Prostate gland (tissue), 2 donors: Measurements from ENCODE around the gene CNTNAP2. TPM values are rescaled to one million over a fixed set of nuclear protein-coding genes. Genes with fewer than 3 reads are reported as not detected.

Source experiments
- DNase-seq: peaks from one replicate; pipeline ENCODE4 v3.0.0-alpha.2; 2019; ENCODE audit warnings: low spot score
- H3K27ac ChIP-seq, 2 donors: fragments of 200-600 bp; sonication (generic); 2 replicates each; pipeline ENCODE4 v1.5.1; 2017 to 2019
- H3K27me3 ChIP-seq: fragments of 200-600 bp; sonication (generic); replicated peaks from 2 replicates; pipeline ENCODE4 v1.5.1; 2019; ENCODE audit not compliant: insufficient read depth
- H3K36me3 ChIP-seq, 2 donors: fragments of 200-600 bp; sonication (generic); 1 replicate in 1 of 2; 2 replicates in 1 of 2; pipeline versions ENCODE4 v1.5.1 to v1.8.1; 2017 to 2019
- H3K4me1 ChIP-seq: fragments of 200-600 bp; sonication (generic); replicated peaks from 2 replicates; pipeline ENCODE4 v1.5.1; 2019
- H3K4me3 ChIP-seq, 2 donors: fragments of 200-600 bp; sonication (generic); 2 replicates each; pipeline ENCODE4 v1.5.1; 2017 to 2019
- H3K9me3 ChIP-seq: fragments of 200-600 bp; sonication (generic); 2 replicates; pipeline ENCODE4 v1.5.1; 2017
- POLR2A ChIP-seq: fragments of 450-650 bp; IDR thresholded peaks from one replicate; pipeline ENCODE4 v1.6.1; 2016; ENCODE audit warnings: antibody characterized with exemption, mild to moderate bottlenecking
- POLR2AphosphoS5 ChIP-seq: sonication (generic); formaldehyde crosslinking; IDR thresholded peaks from one replicate; pipeline ENCODE4 v1.6.1; 2017; ENCODE audit warnings: antibody characterized with exemption
- WGBS: methylation state at CpG from one replicate; pipeline ENCODE4 v1.1.5; 2018; 5-methylcytosine and 5-hydroxymethylcytosine counted together
- intact Hi-C: fragments of 100-400 bp; cut with DNase I; formaldehyde crosslinking; loops from one replicate; pipeline ENCODE4 v1.14.2; 2022
- total RNA-seq, 2 donors: library from RNA; depleted of rRNA; stranded (reverse); fragments of >200 nt; gene quantifications; one replicate each; pipeline ENCODE4 v1.1.0, GENCODE V29; 2016
- TF ChIP-seq, protein P1 (sequence below), 4 experiments: fragments of 200-600 bp in 2 of 4; fragments of 450-650 bp in 2 of 4; sonication (generic) in 2 of 4; IDR thresholded peaks; 1 replicate in 3 of 4; 2 replicates in 1 of 4; pipeline ENCODE4 v1.5.1; 2016 to 2019; ENCODE audit warnings: antibody characterized with exemption in 4 of 4, mild to moderate bottlenecking in 2 of 4, moderate library complexity in 2 of 4

CNTNAP2 gene
- total RNA-seq, 2 donors from 2014 or later: 10.6 to 43.7 TPM

- H3K4me1 ChIP-seq: no peaks in the 10 kb centered on the region
- WGBS: 75% methylated on average over 1 of the region's 1 CpG
- no peaks in the 10 kb centered on the region for H3K9me3 ChIP-seq
- DNase-seq: no peak
- intact Hi-C loops: no loop called here
- no peaks in the 10 kb centered on the region for H3K36me3 ChIP-seq
- TF ChIP-seq POLR2AphosphoS5 (no peak), POLR2A (no peak)
- TF ChIP-seq, protein P1, sequence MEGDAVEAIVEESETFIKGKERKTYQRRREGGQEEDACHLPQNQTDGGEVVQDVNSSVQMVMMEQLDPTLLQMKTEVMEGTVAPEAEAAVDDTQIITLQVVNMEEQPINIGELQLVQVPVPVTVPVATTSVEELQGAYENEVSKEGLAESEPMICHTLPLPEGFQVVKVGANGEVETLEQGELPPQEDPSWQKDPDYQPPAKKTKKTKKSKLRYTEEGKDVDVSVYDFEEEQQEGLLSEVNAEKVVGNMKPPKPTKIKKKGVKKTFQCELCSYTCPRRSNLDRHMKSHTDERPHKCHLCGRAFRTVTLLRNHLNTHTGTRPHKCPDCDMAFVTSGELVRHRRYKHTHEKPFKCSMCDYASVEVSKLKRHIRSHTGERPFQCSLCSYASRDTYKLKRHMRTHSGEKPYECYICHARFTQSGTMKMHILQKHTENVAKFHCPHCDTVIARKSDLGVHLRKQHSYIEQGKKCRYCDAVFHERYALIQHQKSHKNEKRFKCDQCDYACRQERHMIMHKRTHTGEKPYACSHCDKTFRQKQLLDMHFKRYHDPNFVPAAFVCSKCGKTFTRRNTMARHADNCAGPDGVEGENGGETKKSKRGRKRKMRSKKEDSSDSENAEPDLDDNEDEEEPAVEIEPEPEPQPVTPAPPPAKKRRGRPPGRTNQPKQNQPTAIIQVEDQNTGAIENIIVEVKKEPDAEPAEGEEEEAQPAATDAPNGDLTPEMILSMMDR (IDR thresholded peaks at IDR 0.05): no peak
- no peak overlapping the region for H3K27ac ChIP-seq
- H3K27me3 ChIP-seq: no peaks in the 10 kb centered on the region
- H3K4me3 ChIP-seq: no peak overlapping the region
Observed at GRCh38 chr7:147990079-147990478, 1873.5 kb downstream of the CNTNAP2 start.

DNA sequence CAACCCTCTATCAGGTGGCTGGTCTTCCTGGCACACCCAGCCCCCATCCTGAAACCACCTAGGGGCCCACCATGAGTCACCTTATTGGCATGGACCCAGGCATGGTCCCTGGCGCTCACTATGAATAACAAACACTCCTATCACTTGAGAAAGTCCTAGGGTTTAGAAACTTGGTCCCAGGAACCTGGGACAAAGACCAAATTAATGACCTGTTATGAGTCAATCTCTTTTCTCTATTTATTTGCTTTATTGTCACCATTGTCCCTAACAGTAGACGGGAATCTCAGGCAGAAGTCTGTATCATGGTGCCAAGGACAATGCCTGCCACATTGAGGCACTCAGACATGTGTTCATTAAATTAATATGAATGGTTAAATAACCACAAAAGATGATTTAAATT is 1874.3 kb downstream of the CNTNAP2 start:
- H3K9me3 ChIP-seq: no peaks in the 10 kb centered on the region
- H3K4me1 ChIP-seq: no peaks in the 10 kb centered on the region
- no peak overlapping the region for H3K27ac ChIP-seq
- H3K4me3 ChIP-seq: no peak overlapping the region
- H3K27me3 ChIP-seq: no peaks in the 10 kb centered on the region
- intact Hi-C loops: no loop called here
- H3K36me3 ChIP-seq: no peaks in the 10 kb centered on the region
- no peak for TF ChIP-seq POLR2A
- TF ChIP-seq POLR2AphosphoS5: no peak
- TF ChIP-seq, protein P1 (IDR thresholded peaks at IDR 0.05): no peak
- WGBS: 70% methylated on average over 2 of the region's 2 CpGs
- no peak for DNase-seq

GRCh38 chr7:147992698-147993097 is 1876.1 kb downstream of the CNTNAP2 start:
- 94% methylated on average over 2 of the region's 2 CpGs for WGBS
- Histone ChIP-seq H3K9me3 (no peaks in the 10 kb centered on the region), H3K4me3 (no peak overlapping the region), H3K27me3 (no peaks in the 10 kb centered on the region), H3K27ac (no peak overlapping the region), H3K4me1 (no peaks in the 10 kb centered on the region), H3K36me3 (no peaks in the 10 kb centered on the region)
- no peak for DNase-seq
- intact Hi-C loops: no loop called here
- TF ChIP-seq POLR2AphosphoS5 (no peak), POLR2A (no peak)
- TF ChIP-seq, protein P1 (IDR thresholded peaks at IDR 0.05): no peak

DNA sequence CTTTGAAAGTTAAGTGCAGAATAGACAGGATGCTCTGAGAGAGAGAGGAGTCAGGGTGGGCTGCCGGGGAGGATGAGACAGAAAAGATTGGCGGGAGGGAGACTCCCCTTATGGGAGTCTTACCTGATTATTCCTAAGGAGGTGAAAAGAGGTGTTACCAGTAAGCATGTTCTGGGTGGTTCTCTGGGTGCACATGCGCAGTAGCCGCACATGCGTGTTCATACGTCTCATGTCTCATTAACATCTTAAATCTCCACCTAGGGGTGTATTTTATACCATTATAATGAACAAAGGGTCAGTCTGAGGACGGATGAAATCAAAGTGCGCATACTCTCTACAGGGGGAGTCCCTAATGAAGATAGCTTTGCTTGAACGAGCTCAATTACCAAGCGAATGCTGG is 1881.0 kb downstream of the CNTNAP2 start:
- no peaks in the 10 kb centered on the region for H3K27me3 ChIP-seq
- TF ChIP-seq, protein P1 (IDR thresholded peaks at IDR 0.05): no peak
- TF ChIP-seq POLR2A (no peak), POLR2AphosphoS5 (no peak)
- 94% methylated on average over 10 of the region's 10 CpGs for WGBS
- H3K4me1 ChIP-seq: no peaks in the 10 kb centered on the region
- intact Hi-C loops: no loop called here
- H3K4me3 ChIP-seq: no peak overlapping the region
- no peak for DNase-seq
- no peaks in the 10 kb centered on the region for H3K36me3 ChIP-seq
- no peak overlapping the region for H3K27ac ChIP-seq
- H3K9me3 ChIP-seq: no peaks in the 10 kb centered on the region

DNA sequence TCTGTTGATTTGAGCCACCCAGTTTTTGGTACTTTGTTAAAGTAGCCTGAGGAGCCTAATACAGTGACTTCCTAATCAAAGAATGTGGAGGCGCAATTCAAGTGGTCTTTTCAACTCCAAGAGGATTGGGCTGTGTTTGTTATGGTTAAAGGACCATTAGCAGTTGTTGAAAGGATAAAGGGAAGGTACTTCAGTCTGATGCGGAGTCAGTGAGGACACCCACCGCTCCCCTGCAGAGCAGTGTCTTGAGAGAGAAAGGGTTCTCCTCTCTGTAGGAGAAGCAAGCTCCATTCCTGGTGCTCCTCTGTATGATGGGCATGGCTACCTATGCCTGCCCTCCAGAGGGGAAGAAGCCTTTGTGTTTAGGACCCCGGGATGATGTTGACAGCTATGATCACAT is 1883.4 kb downstream of the CNTNAP2 start:
- DNase-seq: no peak
- WGBS: 75% methylated on average over 4 of the region's 4 CpGs
- H3K4me3 ChIP-seq: no peak overlapping the region
- no peaks in the 10 kb centered on the region for H3K4me1 ChIP-seq
- intact Hi-C loops: no loop called here
- H3K27me3 ChIP-seq: no peaks in the 10 kb centered on the region
- no peaks in the 10 kb centered on the region for H3K36me3 ChIP-seq
- no peaks in the 10 kb centered on the region for H3K9me3 ChIP-seq
- no peak for TF ChIP-seq POLR2AphosphoS5
- no peak for TF ChIP-seq POLR2A
- TF ChIP-seq, protein P1 (IDR thresholded peaks at IDR 0.05): no peak
- H3K27ac ChIP-seq: no peak overlapping the region
